Keratinocyte (primary cell): ENCODE measurements around the gene ADAM19. TPM values are rescaled to one million over a fixed set of nuclear protein-coding genes. Genes with fewer than 3 reads are reported as not detected.

ENCODE experiments used
- DNase-seq: peaks from one replicate; pipeline ENCODE4 v3.0.0-alpha.2; 2011; ENCODE audit warnings: low read depth, missing footprints, low spot score
- FAIRE-seq: peaks from 2 replicates; lab custom pipeline; 2011; peaks lifted over from hg19 to GRCh38; lab: Jason Lieb, UNC
- H2AFZ ChIP-seq: 2 replicates; pipeline ENCODE4 v1.6.0; 2012; ENCODE audit warnings: low read length, control low read depth, inconsistent platforms; ENCODE audit not compliant: control insufficient read depth
- H3K27ac ChIP-seq: 2 replicates; pipeline ENCODE4 v1.5.1; 2011; ENCODE audit warnings: low read length; ENCODE audit not compliant: control insufficient read depth, insufficient read depth
- H3K27me3 ChIP-seq: 3 replicates; pipeline ENCODE4 v1.6.0; 2011; ENCODE audit warnings: low read length; ENCODE audit not compliant: control insufficient read depth, insufficient read depth; ENCODE audit errors: extremely low read depth
- H3K36me3 ChIP-seq, 2 experiments: 2 replicates in 1 of 2; 3 replicates in 1 of 2; pipeline ENCODE4 v1.5.1; 2011; ENCODE audit warnings: low read length in 2 of 2, mild to moderate bottlenecking in 1 of 2; ENCODE audit not compliant: control insufficient read depth in 2 of 2, insufficient read depth in 2 of 2; ENCODE audit errors: extremely low read depth in 1 of 2
- H3K4me1 ChIP-seq: 3 replicates; pipeline ENCODE4 v1.5.1; 2011; ENCODE audit warnings: low read length; ENCODE audit not compliant: control insufficient read depth, insufficient read depth; ENCODE audit errors: extremely low read depth
- H3K4me2 ChIP-seq: 3 replicates; pipeline ENCODE4 v1.6.0; 2011; ENCODE audit warnings: low read depth, low read length; ENCODE audit not compliant: control insufficient read depth, insufficient read depth; ENCODE audit errors: extremely low read depth
- H3K4me3 ChIP-seq, 3 experiments: fragments of 200-600 bp in 1 of 3; sonication (generic) in 1 of 3; 2 replicates in 2 of 3; 3 replicates in 1 of 3; pipeline ENCODE4 v1.5.1; 2011 to 2016; ENCODE audit warnings: low read length in 3 of 3, mild to moderate bottlenecking in 3 of 3, control low read depth in 2 of 3, inconsistent platforms in 1 of 3, low read depth in 1 of 3, mixed read lengths in 1 of 3, mixed run types in 1 of 3, moderate library complexity in 1 of 3; ENCODE audit not compliant: control insufficient read depth in 2 of 3, insufficient read depth in 2 of 3; ENCODE audit errors: extremely low read depth in 1 of 3
- H3K79me2 ChIP-seq: 2 replicates; pipeline ENCODE4 v1.6.0; 2012; ENCODE audit warnings: low read length; ENCODE audit not compliant: control insufficient read depth, insufficient read depth
- H3K9ac ChIP-seq: 3 replicates; pipeline ENCODE4 v1.6.0; 2011; ENCODE audit warnings: low read length; ENCODE audit not compliant: control insufficient read depth, insufficient read depth; ENCODE audit errors: extremely low read depth
- H3K9me1 ChIP-seq: 3 replicates; pipeline ENCODE4 v1.6.0; 2011; ENCODE audit warnings: low read length; ENCODE audit not compliant: control insufficient read depth, insufficient read depth; ENCODE audit errors: extremely low read depth
- H3K9me3 ChIP-seq: 2 replicates; pipeline ENCODE4 v1.5.1; 2012; ENCODE audit warnings: low read depth, low read length; ENCODE audit not compliant: control insufficient read depth
- H4K20me1 ChIP-seq: 3 replicates; pipeline ENCODE4 v1.6.0; 2011; ENCODE audit warnings: low read length; ENCODE audit not compliant: control insufficient read depth, insufficient read depth; ENCODE audit errors: extremely low read depth
- EZH2 ChIP-seq: IDR thresholded peaks from one replicate; pipeline ENCODE4 v1.6.1; 2012; ENCODE audit warnings: inconsistent platforms, mild to moderate bottlenecking, low read length, moderate library complexity
- dilution Hi-C: fragments of 300-500 bp; cut with MboI; formaldehyde crosslinking; loops from one replicate; pipeline ENCODE4 v1.7.0; 2020; ENCODE audit warnings: low sequenced_read_pairs; ENCODE audit not compliant: extremely low pct_ligation_motif_present
- polyA plus RNA-seq, 5 experiments: library from polyadenylated mRNA; depleted of rRNA in 3 of 5; stranded (reverse) in 3 of 5; stranded (forward) in 1 of 5; unstranded in 1 of 5; fragments of >200 nt; gene quantifications; 1 replicate in 1 of 5; 2 replicates in 3 of 5; 3 replicates in 1 of 5; pipeline versions ENCODE4 v1.2.1 to v1.2.3, GENCODE V29; 2011 to 2012; ENCODE audit warnings: missing spikeins in 2 of 5, low read depth in 1 of 5, low replicate concordance in 1 of 5
- TF ChIP-seq, protein P1 (sequence below), 3 experiments: IDR thresholded peaks in 1 of 3; conservative IDR thresholded peaks in 1 of 3; optimal IDR thresholded peaks in 1 of 3; 2 replicates in 2 of 3; 3 replicates in 1 of 3; pipeline versions ENCODE3 to v1.5.1; 2011; ENCODE audit warnings: low read length in 3 of 3, mild to moderate bottlenecking in 3 of 3, moderate library complexity in 2 of 3, control low read depth in 1 of 3, inconsistent platforms in 1 of 3; ENCODE audit not compliant: insufficient read depth in 2 of 3; ENCODE audit errors: extremely low read depth in 1 of 3

The ADAM19 gene
- polyA plus RNA-seq, 1 donor (not counting 4 experiments of a cell fraction or from before 2014, with no cell fraction given) = 22.7 TPM

DNA sequence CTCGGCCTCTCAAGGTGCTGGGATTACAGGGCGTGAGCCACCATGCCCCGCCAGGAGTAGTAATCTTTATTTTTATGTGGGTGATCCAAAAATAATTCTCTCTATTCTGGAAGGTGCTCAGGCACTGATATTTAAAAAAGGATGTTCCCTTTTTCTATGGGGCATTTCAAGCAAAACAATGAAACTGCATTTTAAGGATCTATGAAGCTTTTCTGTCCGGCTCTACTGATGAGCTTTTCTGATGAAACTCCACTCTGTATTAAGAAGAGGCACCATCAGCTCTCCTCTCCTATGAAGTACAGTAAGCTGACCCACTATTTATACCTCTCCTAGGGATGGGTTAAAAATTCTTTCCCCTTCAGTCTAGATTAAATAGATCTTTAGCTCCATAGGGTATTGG, 7.4 kb downstream of the ADAM19 start:
- dilution Hi-C loops = no loop called here
- no peak for FAIRE-seq
- TF ChIP-seq EZH2 = no peak
- TF ChIP-seq, protein P1, sequence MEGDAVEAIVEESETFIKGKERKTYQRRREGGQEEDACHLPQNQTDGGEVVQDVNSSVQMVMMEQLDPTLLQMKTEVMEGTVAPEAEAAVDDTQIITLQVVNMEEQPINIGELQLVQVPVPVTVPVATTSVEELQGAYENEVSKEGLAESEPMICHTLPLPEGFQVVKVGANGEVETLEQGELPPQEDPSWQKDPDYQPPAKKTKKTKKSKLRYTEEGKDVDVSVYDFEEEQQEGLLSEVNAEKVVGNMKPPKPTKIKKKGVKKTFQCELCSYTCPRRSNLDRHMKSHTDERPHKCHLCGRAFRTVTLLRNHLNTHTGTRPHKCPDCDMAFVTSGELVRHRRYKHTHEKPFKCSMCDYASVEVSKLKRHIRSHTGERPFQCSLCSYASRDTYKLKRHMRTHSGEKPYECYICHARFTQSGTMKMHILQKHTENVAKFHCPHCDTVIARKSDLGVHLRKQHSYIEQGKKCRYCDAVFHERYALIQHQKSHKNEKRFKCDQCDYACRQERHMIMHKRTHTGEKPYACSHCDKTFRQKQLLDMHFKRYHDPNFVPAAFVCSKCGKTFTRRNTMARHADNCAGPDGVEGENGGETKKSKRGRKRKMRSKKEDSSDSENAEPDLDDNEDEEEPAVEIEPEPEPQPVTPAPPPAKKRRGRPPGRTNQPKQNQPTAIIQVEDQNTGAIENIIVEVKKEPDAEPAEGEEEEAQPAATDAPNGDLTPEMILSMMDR (optimal IDR thresholded peaks at IDR 0.05 in 1 of 3, IDR thresholded peaks at IDR 0.05 in 1 of 3, conservative IDR thresholded peaks at IDR 0.05 in 1 of 3; ENCODE audit: extremely low read depth in 1 of 3, insufficient read depth in 2 of 3, low read length in 3 of 3) = no peak

DNA sequence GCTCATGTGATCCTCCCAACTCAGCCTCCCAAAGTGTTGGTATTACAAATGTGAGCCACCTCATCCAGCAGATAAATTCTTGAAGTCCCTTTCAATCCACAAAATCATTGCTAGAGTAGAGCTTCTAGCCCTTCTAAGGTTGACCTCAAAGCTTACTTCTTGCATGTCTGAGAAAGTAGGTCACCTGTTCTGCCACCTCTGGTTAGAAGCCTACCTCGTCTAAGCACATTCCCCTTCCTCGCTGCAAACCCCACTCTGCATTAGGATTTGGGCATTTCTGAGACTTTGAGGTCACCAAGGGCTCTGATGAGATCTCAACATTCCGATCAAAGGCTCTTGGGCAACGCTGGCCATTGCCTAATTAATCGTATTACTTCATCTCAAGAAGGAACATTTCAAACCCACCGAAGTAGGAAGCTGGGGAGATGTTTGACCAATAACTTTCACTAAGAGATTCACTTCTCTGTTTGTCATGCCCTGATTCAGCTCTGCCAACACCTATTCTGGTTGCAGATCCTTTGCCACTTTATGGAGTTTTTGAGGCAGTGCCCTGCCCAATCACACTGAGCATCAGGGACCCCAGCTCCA, 8.6 kb downstream of the ADAM19 start:
- Histone ChIP-seq H3K4me2 (no peak overlapping the region), H3K9me3 (no peaks in the 10 kb centered on the region), H2AFZ (no peak overlapping the region), H3K4me1 (no peaks in the 10 kb centered on the region), H3K79me2 (peaks cover 59% of the 10 kb centered on the region), H3K9ac (no peak overlapping the region), H3K27me3 (no peaks in the 10 kb centered on the region), H3K4me3 (no peak overlapping the region), H4K20me1 (no peaks in the 10 kb centered on the region), H3K9me1 (no peaks in the 10 kb centered on the region), H3K36me3 (peaks cover 0 to 18% of the 10 kb centered on the region in 2 experiments), H3K27ac (no peak overlapping the region)
- dilution Hi-C loops = no loop called here
- TF ChIP-seq EZH2 = no peak
- TF ChIP-seq, protein P1 (optimal IDR thresholded peaks at IDR 0.05 in 1 of 3, IDR thresholded peaks at IDR 0.05 in 1 of 3, conservative IDR thresholded peaks at IDR 0.05 in 1 of 3; ENCODE audit: extremely low read depth in 1 of 3, insufficient read depth in 2 of 3, low read length in 3 of 3) = no peak
- no peak for DNase-seq
- no peak for FAIRE-seq

More for the DNA sequence above, 7.4 kb downstream of the ADAM19 start:
- H3K27ac ChIP-seq = no peak overlapping the region
- no peak overlapping the region for H3K4me2 ChIP-seq
- H2AFZ ChIP-seq = no peak overlapping the region
- no peaks in the 10 kb centered on the region for H3K9me1 ChIP-seq
- no peaks in the 10 kb centered on the region for H3K9me3 ChIP-seq
- no peak overlapping the region for H3K9ac ChIP-seq
- peaks cover 56% of the 10 kb centered on the region for H3K79me2 ChIP-seq
- no peaks in the 10 kb centered on the region for H4K20me1 ChIP-seq
- DNase-seq = no peak
- peaks cover 0 to 18% of the 10 kb centered on the region in 2 experiments for H3K36me3 ChIP-seq
- H3K4me1 ChIP-seq = no peaks in the 10 kb centered on the region
- no peaks in the 10 kb centered on the region for H3K27me3 ChIP-seq
- no peak overlapping the region for H3K4me3 ChIP-seq
